A549 (cell line): Measurements from ENCODE around the gene AADACL3. TPM values are rescaled to one million over a fixed set of nuclear protein-coding genes. Genes with fewer than 3 reads are reported as not detected.
"Not testable (repeated sequence)": the region's sequence is repeated elsewhere in the genome, so short reads cannot be mapped to it uniquely, and the experiment has no call there.

Experiments used
- ATAC-seq, 2 experiments: fragments of 200-7000 bp in 1 of 2; fragments of >200 bp in 1 of 2; cut with Nextera tagmentation in 1 of 2; cut with Tn5 transposase in 1 of 2; 3 replicates each; pipeline versions ENCODE4 v1.8.0 to v1.9.1; 2018 to 2020; ENCODE audit warnings: mild to moderate bottlenecking in 1 of 2, moderate library complexity in 1 of 2
- CTCF ChIA-PET: fragments of 300-600 bp; sonication (Branson Sonifier 250); formaldehyde crosslinking; extraction: SDS; loops from one replicate; lab custom pipeline; 2021; ENCODE audit warnings: antibody characterized with exemption, inconsistent platforms; lab: Yijun Ruan, JAX
- POLR2A ChIA-PET: fragments of 350-600 bp; formaldehyde crosslinking; extraction: SDS; loops from one replicate; lab custom pipeline; 2021; ENCODE audit warnings: antibody characterized with exemption, inconsistent platforms; lab: Yijun Ruan, JAX
- DNase-seq, 2 experiments: peaks; one replicate each; pipeline versions ENCODE4 v3.0.0 to v3.0.0-alpha.2; 2011 to 2016; ENCODE audit warnings: low read depth in 1 of 2, low spot score in 1 of 2
- FAIRE-seq: peaks from 2 replicates; lab custom pipeline; 2011; peaks lifted over from hg19 to GRCh38; lab: Jason Lieb, UNC
- H3K27ac ChIP-seq, 2 experiments: fragments of >200 bp; sonication (Bioruptor Twin); formaldehyde crosslinking; 3 replicates each; pipeline ENCODE4 v1.5.1; 2016 to 2017
- H3K4me1 ChIP-seq: fragments of >200 bp; sonication (Bioruptor Twin); formaldehyde crosslinking; 3 replicates; pipeline ENCODE4 v1.6.1; 2016
- H3K4me2 ChIP-seq: fragments of >200 bp; sonication (Bioruptor Twin); formaldehyde crosslinking; 3 replicates; pipeline ENCODE4 v1.6.1; 2016
- H3K4me3 ChIP-seq: fragments of >200 bp; sonication (Bioruptor Twin); formaldehyde crosslinking; 3 replicates; pipeline ENCODE4 v1.5.1; 2016
- H3K9me3 ChIP-seq: fragments of >200 bp; sonication (Bioruptor Twin); formaldehyde crosslinking; 3 replicates; pipeline ENCODE4 v1.6.1; 2016
- CBX8 ChIP-seq: fragments of 200-600 bp; sonication (generic); IDR thresholded peaks from 2 replicates; pipeline ENCODE4 v1.6.1; 2016
- CEBPB ChIP-seq, 2 experiments: fragments of >200 bp in 1 of 2; sonication (Bioruptor Twin) in 1 of 2; formaldehyde crosslinking in 1 of 2; IDR thresholded peaks; 2 replicates each; pipeline ENCODE4 v1.6.1; 2012 to 2016
- CHD2 ChIP-seq: fragments of 150-350 bp; IDR thresholded peaks from 2 replicates; pipeline ENCODE4 v1.6.1; 2014; ENCODE audit warnings: low read length; ENCODE audit not compliant: partially characterized antibody
- EHMT2 ChIP-seq: fragments of 200-600 bp; sonication (generic); IDR thresholded peaks from 2 replicates; pipeline ENCODE4 v1.6.1; 2016; ENCODE audit warnings: antibody characterized with exemption, low read depth, mild to moderate bottlenecking, moderate library complexity
- HDAC2 ChIP-seq: fragments of 200-600 bp; sonication (generic); IDR thresholded peaks from 2 replicates; pipeline ENCODE4 v1.6.1; 2016
- HEYL ChIP-seq: fragments of 250-450 bp; sonication (Bioruptor Pico); IDR thresholded peaks from 2 replicates; pipeline ENCODE4 v1.8.0; 2021; ENCODE audit warnings: mild to moderate bottlenecking, moderate library complexity
- KDM5A ChIP-seq: fragments of 200-600 bp; sonication (generic); IDR thresholded peaks from 2 replicates; pipeline ENCODE4 v1.6.1; 2016; ENCODE audit warnings: antibody characterized with exemption, mild to moderate bottlenecking
- MAFK ChIP-seq: fragments of 450-650 bp; IDR thresholded peaks from 2 replicates; pipeline ENCODE4 v1.6.1; 2014; ENCODE audit not compliant: partially characterized antibody
- MAX ChIP-seq: IDR thresholded peaks from 2 replicates; pipeline ENCODE4 v1.6.1; 2012
- MAZ ChIP-seq: fragments of 150-350 bp; IDR thresholded peaks from 2 replicates; pipeline ENCODE4 v1.6.1; 2014; ENCODE audit warnings: antibody characterized with exemption, low read depth, low read length, borderline replicate concordance
- MYC ChIP-seq: IDR thresholded peaks from 2 replicates; pipeline ENCODE4 v1.6.1; 2012; ENCODE audit warnings: mild to moderate bottlenecking, inconsistent platforms, low read length, improper control_type of control experiment, borderline replicate concordance
- NPAS2 ChIP-seq: fragments of 250-450 bp; sonication (Bioruptor Pico); IDR thresholded peaks from 2 replicates; pipeline ENCODE4 v1.8.0; 2022; ENCODE audit warnings: mild to moderate bottlenecking, moderate library complexity, borderline replicate concordance
- POLR2A ChIP-seq: IDR thresholded peaks from 2 replicates; pipeline ENCODE4 v1.6.1; 2012; ENCODE audit warnings: mild to moderate bottlenecking, low read length
- RCOR1 ChIP-seq: fragments of 150-350 bp; IDR thresholded peaks from 2 replicates; pipeline ENCODE4 v1.6.1; 2014; ENCODE audit warnings: antibody characterized with exemption, low read length, low read depth
- REST ChIP-seq: fragments of 200-600 bp; sonication (generic); IDR thresholded peaks from 2 replicates; pipeline ENCODE4 v1.6.1; 2016; ENCODE audit warnings: antibody characterized with exemption, mild to moderate bottlenecking, moderate library complexity
- RNF2 ChIP-seq: fragments of 200-600 bp; sonication (generic); IDR thresholded peaks from 2 replicates; pipeline ENCODE4 v1.6.1; 2016; ENCODE audit warnings: low read depth, mild to moderate bottlenecking, antibody characterized with exemption, moderate library complexity, borderline replicate concordance
- SREBF2 ChIP-seq: fragments of 450-650 bp; IDR thresholded peaks from 2 replicates; pipeline ENCODE4 v1.6.1; 2014; ENCODE audit warnings: mild to moderate bottlenecking, moderate library complexity
- TP53 ChIP-seq: fragments of 250-450 bp; sonication (Bioruptor Pico); IDR thresholded peaks from 2 replicates; pipeline ENCODE4 v1.5.0; 2021; ENCODE audit warnings: mild to moderate bottlenecking, moderate library complexity
- ZNF302 ChIP-seq: fragments of 250-450 bp; sonication (Bioruptor Pico); IDR thresholded peaks from 2 replicates; pipeline ENCODE4 v1.9.0; 2021; ENCODE audit warnings: inconsistent platforms, mild to moderate bottlenecking, moderate library complexity
- ZSCAN20 ChIP-seq: fragments of 250-450 bp; sonication (Bioruptor Pico); IDR thresholded peaks from 2 replicates; pipeline ENCODE4 v1.8.0; 2022; ENCODE audit warnings: mild to moderate bottlenecking, moderate library complexity
- WGBS: methylation state at CpG from one replicate; pipeline ENCODE4 v1.1.6; 2017; ENCODE audit errors: missing lambda C conversion rate; 5-methylcytosine and 5-hydroxymethylcytosine counted together
- polyA plus RNA-seq, 4 experiments: library from polyadenylated mRNA; depleted of rRNA in 3 of 4; stranded (reverse); fragments of >200 nt; fragmentation: RNase III in 1 of 4; extraction: RNeasy Plus Mini Kit Qiagen cat#74134 plus additional on column Dnase treatment in 1 of 4; gene quantifications; 2 replicates in 3 of 4; 3 replicates in 1 of 4; pipeline ENCODE4 v1.2.3, GENCODE V29; 2011 to 2017

The AADACL3 gene
- polyA plus RNA-seq, 2 of the 4 experiments (the other 2 are of a cell fraction) = not detected

- ChIA-PET CTCF (no interaction called here), POLR2A (no interaction called here)
- Histone ChIP-seq H3K27ac (no peak overlapping the region), H3K9me3 (no peaks in the 10 kb centered on the region), H3K4me2 (no peak overlapping the region), H3K4me1 (no peaks in the 10 kb centered on the region), H3K4me3 (no peak overlapping the region)
- ATAC-seq (no peak), DNase-seq (no peak), FAIRE-seq (no peak)
- WGBS = 4% methylated on average over 3 of the region's 3 CpGs
- TF ChIP-seq RNF2 (no peak), KDM5A (no peak), REST (no peak), SREBF2 (no peak), MAFK (no peak), MAX (no peak), CEBPB (IDR thresholded peaks at IDR 0.05) (no peak), CBX8 (no peak), ZSCAN20 (CRISPR knock-in tag) (no peak), ZNF302 (CRISPR knock-in tag) (no peak), NPAS2 (no peak), HEYL (CRISPR knock-in tag) (no peak), HDAC2 (no peak), TP53 (CRISPR knock-in tag) (no peak), POLR2A (no peak), CHD2 (no peak), EHMT2 (no peak), MYC (no peak), MAZ (no peak)
Observed at GRCh38 chr1:12669529-12670068, 46.3 kb upstream of the AADACL3 start.

- DNase-seq (no peak), ATAC-seq (no peak), FAIRE-seq (no peak)
- Histone ChIP-seq H3K9me3 (no peaks in the 10 kb centered on the region), H3K4me2 (no peak overlapping the region), H3K4me3 (no peak overlapping the region), H3K4me1 (no peaks in the 10 kb centered on the region), H3K27ac (no peak overlapping the region)
- ChIA-PET POLR2A (no interaction called here), CTCF (interaction anchor here (1.7 kb wide), 1 partner anchor 15 kb away, joined by 4 read pairs; no protein-coding TSS in a partner anchor)
- TF ChIP-seq RCOR1 = no peak
Observed at GRCh38 chr1:12674358-12674757, 41.6 kb upstream of the AADACL3 start.

- H3K4me3 ChIP-seq, H3K4me2 ChIP-seq, H3K9me3 ChIP-seq, DNase-seq, ATAC-seq, CTCF ChIA-PET, FAIRE-seq, POLR2A ChIA-PET, H3K27ac ChIP-seq, H3K4me1 ChIP-seq: not testable (repeated sequence)
- 28% methylated on average over 4 of the region's 4 CpGs for WGBS
Observed at GRCh38 chr1:12676122-12676521, 39.8 kb upstream of the AADACL3 start.
